Nephron (organoid): ENCODE data around the gene GAMT.

Experiments
- H3K27ac Mint-ChIP-seq, 3 experiments: 2 replicates each; pipeline ENCODE4 v1.8.0; 2020; ENCODE audit warnings: mixed read lengths in 3 of 3, mild to moderate bottlenecking in 2 of 3, moderate library complexity in 1 of 3
- H3K27me3 Mint-ChIP-seq: 2 replicates; pipeline ENCODE4 v1.8.0; 2021; ENCODE audit warnings: low read depth, mild to moderate bottlenecking, moderate library complexity, mixed read lengths
- H3K36me3 Mint-ChIP-seq: 2 replicates; pipeline ENCODE4 v1.8.0; 2020; ENCODE audit warnings: low read depth, mixed read lengths
- H3K4me1 Mint-ChIP-seq: 2 replicates; pipeline ENCODE4 v1.8.0; 2020; ENCODE audit warnings: mixed read lengths
- H3K4me3 Mint-ChIP-seq, 3 experiments: 2 replicates each; pipeline ENCODE4 v1.8.0; 2020; ENCODE audit warnings: mild to moderate bottlenecking in 3 of 3, mixed read lengths in 3 of 3, moderate library complexity in 2 of 3
- H3K9me3 Mint-ChIP-seq: 2 replicates; pipeline ENCODE4 v1.8.0; 2020; ENCODE audit warnings: mixed read lengths
- CTCF ChIP-seq, 3 experiments: fragments of 200-600 bp; sonication (generic); IDR thresholded peaks; one replicate each; pipeline ENCODE4 v1.5.0; 2021; ENCODE audit warnings: antibody characterized with exemption in 3 of 3; ENCODE audit not compliant: unreplicated experiment in 3 of 3

Gene GAMT

GRCh38 chr19:1363599-1363998 is 37.7 kb downstream of the GAMT start:
- peaks cover 48% of the 10 kb centered on the region for H3K4me1 Mint-ChIP-seq
- H3K36me3 Mint-ChIP-seq, result peaks cover 81% of the 10 kb centered on the region
- no peaks in the 10 kb centered on the region for H3K27me3 Mint-ChIP-seq
- TF ChIP-seq CTCF (IDR thresholded peaks at IDR 0.05; ENCODE audit: unreplicated experiment in 3 of 3), result no peak
- H3K9me3 Mint-ChIP-seq, result no peaks in the 10 kb centered on the region
- peak overlapping the region in 1 of 3 experiments; percentile 88 for H3K27ac Mint-ChIP-seq
- peak overlapping the region in 1 of 3 experiments; percentile 42 for H3K4me3 Mint-ChIP-seq

DNA sequence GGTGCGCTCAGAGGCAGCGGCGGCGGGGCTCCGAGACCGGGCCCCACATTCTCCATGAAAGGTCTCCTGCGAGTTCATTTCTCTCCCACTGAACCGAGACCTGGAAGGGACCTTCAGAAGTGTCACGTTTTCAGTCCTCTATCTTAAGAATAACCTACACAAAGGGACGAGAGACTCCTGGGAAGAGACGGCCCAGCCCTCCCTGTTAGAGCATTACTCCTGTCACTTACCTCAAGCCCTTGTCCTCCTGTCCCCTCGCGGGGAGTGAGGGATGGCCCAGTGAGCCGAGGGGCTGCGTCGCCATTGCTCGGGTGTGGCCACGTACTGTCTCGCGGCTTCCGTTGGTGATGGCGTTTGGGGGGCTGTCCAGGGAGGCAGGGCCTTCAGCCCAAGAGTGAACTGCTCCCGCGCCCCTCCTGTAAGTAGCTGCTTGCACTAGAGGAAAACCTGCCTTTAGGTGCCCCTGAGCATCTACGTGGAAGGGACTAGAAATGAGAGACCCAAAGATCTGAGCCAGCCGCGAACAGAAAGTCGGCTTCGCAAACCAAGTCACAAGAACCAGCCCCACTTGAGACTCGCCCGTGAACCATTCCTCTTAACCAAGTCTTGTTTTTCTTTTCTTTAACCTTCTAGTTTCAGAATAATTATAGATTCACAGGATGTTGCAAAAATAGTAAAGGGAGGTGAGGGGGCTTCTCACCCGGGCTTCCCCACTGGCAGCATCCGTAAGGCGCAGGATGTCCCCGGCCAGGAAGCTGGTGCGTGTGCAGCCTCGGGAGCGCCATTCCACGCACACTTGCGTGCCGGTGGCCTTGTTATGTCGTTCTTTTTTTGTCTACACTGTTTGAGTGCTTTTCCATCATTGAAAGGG is 38.7 kb downstream of the GAMT start:
- Mint-ChIP-seq H3K9me3 (no peaks in the 10 kb centered on the region), H3K4me1 (peaks cover 58% of the 10 kb centered on the region)
- TF ChIP-seq CTCF (IDR thresholded peaks at IDR 0.05; ENCODE audit: unreplicated experiment in 3 of 3), result no peak

DNA sequence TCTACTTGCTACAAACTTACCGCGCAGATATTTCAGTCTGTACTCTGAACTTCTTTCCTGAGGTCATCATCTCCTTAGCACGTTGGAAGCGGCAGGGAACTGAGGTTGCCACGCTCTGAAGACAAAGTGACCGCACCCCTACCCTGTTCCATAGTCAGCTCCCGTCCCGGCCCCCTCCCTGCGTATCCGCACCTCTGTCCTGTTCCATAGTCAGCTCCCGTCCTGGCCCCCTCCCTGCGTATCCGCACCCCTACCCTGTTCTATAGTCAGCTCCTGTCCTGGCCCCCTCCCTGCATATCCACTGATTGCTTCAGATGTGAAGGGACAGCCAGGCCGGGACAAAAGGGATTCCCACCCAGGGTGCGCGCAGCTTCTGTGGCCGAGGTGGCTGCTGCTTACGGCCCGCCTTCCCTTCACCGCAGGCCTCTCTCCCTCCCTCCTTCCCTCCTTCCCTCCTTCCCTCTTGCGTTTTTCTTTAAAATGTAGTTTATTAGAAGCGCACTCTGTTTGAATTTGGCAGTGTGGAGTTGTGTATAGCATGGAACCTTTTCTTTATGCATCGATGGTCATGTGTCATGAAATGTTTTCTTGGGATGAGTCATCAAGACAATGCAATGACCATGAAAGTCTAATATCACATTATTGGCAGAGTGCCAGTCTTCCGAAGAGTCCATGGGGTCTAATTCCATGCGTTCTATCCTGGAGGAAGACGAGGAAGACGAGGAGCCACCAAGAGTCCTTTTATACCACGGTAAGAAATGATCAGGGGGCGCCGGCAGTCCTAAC is 39.5 kb downstream of the GAMT start:
- Mint-ChIP-seq H3K9me3 (no peaks in the 10 kb centered on the region), H3K27ac (peak overlapping the region; percentile 85 to 94 (median 88)), H3K27me3 (no peaks in the 10 kb centered on the region), H3K36me3 (peaks cover 84% of the 10 kb centered on the region), H3K4me1 (peaks cover 66% of the 10 kb centered on the region), H3K4me3 (peak overlapping the region; percentile 55 to 85 (median 77))
- TF ChIP-seq CTCF (IDR thresholded peaks at IDR 0.05; ENCODE audit: unreplicated experiment in 3 of 3), result no peak

More for the DNA sequence above, 38.7 kb downstream of the GAMT start:
- no peaks in the 10 kb centered on the region for H3K27me3 Mint-ChIP-seq
- peak overlapping the region; percentile 55 to 85 (median 77) for H3K4me3 Mint-ChIP-seq
- peak overlapping the region; percentile 85 to 94 (median 88) for H3K27ac Mint-ChIP-seq
- H3K36me3 Mint-ChIP-seq, result peaks cover 83% of the 10 kb centered on the region

GRCh38 chr19:1360818-1361461 is 40.4 kb downstream of the GAMT start:
- H3K27me3 Mint-ChIP-seq, result no peaks in the 10 kb centered on the region
- no peak for TF ChIP-seq CTCF (IDR thresholded peaks at IDR 0.05; ENCODE audit: unreplicated experiment in 3 of 3)
- H3K36me3 Mint-ChIP-seq, result peaks cover 83% of the 10 kb centered on the region
- H3K27ac Mint-ChIP-seq, result peak overlapping the region; percentile 85 to 94 (median 88)
- H3K9me3 Mint-ChIP-seq, result no peaks in the 10 kb centered on the region
- peak overlapping the region; percentile 55 to 85 (median 77) for H3K4me3 Mint-ChIP-seq
- H3K4me1 Mint-ChIP-seq, result peaks cover 75% of the 10 kb centered on the region

GRCh38 chr19:1360126-1360817 is 41.1 kb downstream of the GAMT start:
- peaks cover 79% of the 10 kb centered on the region for H3K4me1 Mint-ChIP-seq
- H3K4me3 Mint-ChIP-seq, result peak overlapping the region; percentile 31 to 75 (median 72)
- no peaks in the 10 kb centered on the region for H3K27me3 Mint-ChIP-seq
- H3K9me3 Mint-ChIP-seq, result no peaks in the 10 kb centered on the region
- no peak for TF ChIP-seq CTCF (IDR thresholded peaks at IDR 0.05; ENCODE audit: unreplicated experiment in 3 of 3)
- peaks cover 80% of the 10 kb centered on the region for H3K36me3 Mint-ChIP-seq
- H3K27ac Mint-ChIP-seq, result peak overlapping the region; percentile 74 to 93 (median 88)
